ENCODE measurements around the gene RASSF5.

DNA sequence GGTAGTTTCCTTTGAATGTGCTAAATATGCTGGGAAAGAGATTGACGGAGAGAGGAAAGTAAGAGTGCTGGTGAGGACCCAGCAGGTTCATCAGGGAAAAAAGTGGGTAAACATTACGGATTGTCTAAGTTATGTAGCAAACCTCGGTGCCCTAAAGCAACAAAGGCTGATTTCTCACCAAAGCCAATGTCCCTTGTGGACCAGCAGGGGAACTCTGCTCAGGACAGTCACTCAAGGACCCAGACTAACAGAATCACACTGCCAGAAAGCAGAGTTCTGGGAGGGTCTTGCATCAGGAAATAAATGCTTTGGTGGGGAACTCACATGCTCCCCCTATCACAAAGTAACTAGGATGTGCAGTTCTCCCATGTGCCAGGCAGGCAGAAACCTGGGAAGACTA lies 38.8 kb upstream of the RASSF5 start:
- TF ChIP-seq, protein P1, sequence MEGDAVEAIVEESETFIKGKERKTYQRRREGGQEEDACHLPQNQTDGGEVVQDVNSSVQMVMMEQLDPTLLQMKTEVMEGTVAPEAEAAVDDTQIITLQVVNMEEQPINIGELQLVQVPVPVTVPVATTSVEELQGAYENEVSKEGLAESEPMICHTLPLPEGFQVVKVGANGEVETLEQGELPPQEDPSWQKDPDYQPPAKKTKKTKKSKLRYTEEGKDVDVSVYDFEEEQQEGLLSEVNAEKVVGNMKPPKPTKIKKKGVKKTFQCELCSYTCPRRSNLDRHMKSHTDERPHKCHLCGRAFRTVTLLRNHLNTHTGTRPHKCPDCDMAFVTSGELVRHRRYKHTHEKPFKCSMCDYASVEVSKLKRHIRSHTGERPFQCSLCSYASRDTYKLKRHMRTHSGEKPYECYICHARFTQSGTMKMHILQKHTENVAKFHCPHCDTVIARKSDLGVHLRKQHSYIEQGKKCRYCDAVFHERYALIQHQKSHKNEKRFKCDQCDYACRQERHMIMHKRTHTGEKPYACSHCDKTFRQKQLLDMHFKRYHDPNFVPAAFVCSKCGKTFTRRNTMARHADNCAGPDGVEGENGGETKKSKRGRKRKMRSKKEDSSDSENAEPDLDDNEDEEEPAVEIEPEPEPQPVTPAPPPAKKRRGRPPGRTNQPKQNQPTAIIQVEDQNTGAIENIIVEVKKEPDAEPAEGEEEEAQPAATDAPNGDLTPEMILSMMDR (IDR thresholded peaks at IDR 0.05) = no peak
- no peak for TF ChIP-seq EZH2 (IDR thresholded peaks at IDR 0.05; ENCODE audit: borderline replicate concordance, insufficient read depth, low read depth, low read length, poor library complexity, severe bottlenecking)

Data from B cell (primary cell).